HepG2 (cell line): ENCODE results near the gene ATXN7L2. TPM values are rescaled to one million over a fixed set of nuclear protein-coding genes. Genes with fewer than 3 reads are reported as not detected.
A peak's percentile ranks its signal among the peaks of the same experiment; 100 is the strongest.

Experiments
- EED ChIP-seq: sonication (generic); formaldehyde crosslinking; IDR thresholded peaks from 2 replicates; pipeline ENCODE4 v1.5.0; 2020; ENCODE audit warnings: mild to moderate bottlenecking, missing genetic modification reagents
- EHMT2 ChIP-seq: fragments of 200-600 bp; sonication (generic); IDR thresholded peaks from 2 replicates; pipeline ENCODE4 v1.7.0; 2017; ENCODE audit warnings: antibody characterized with exemption, low read depth, low read length, borderline replicate concordance
- HOMEZ ChIP-seq: IDR thresholded peaks from 2 replicates; pipeline ENCODE4 v1.6.1; 2016; ENCODE audit warnings: low read depth
- KDM2A ChIP-seq: sonication (generic); formaldehyde crosslinking; IDR thresholded peaks from 2 replicates; pipeline ENCODE4 v1.4.0; 2020; ENCODE audit warnings: low read depth, missing genetic modification reagents, borderline replicate concordance
- MBD4 ChIP-seq: IDR thresholded peaks from 2 replicates; pipeline ENCODE4 v1.6.1; 2012; ENCODE audit warnings: low read length, inconsistent platforms, borderline replicate concordance
- RARG ChIP-seq: sonication (generic); formaldehyde crosslinking; IDR thresholded peaks from 2 replicates; pipeline ENCODE4 v1.4.0; 2020; ENCODE audit warnings: low read depth, mild to moderate bottlenecking, missing genetic modification reagents
- RNF219 ChIP-seq: sonication (generic); formaldehyde crosslinking; IDR thresholded peaks from 2 replicates; pipeline ENCODE4 v1.5.0; 2020; ENCODE audit warnings: mild to moderate bottlenecking, missing genetic modification reagents
- SRSF1 ChIP-seq: fragments of 200-400 bp; formaldehyde crosslinking; optimal IDR thresholded peaks from 2 replicates; pipeline ENCODE3; 2017; ENCODE audit warnings: mild to moderate bottlenecking, low read depth, low read length, moderate library complexity
- ZBTB14 ChIP-seq: sonication (generic); formaldehyde crosslinking; IDR thresholded peaks from 2 replicates; pipeline ENCODE4 v1.4.0; 2020; ENCODE audit warnings: missing genetic modification reagents
- ZHX2 ChIP-seq, 2 experiments: sonication (generic) in 1 of 2; formaldehyde crosslinking in 1 of 2; IDR thresholded peaks; 2 replicates each; pipeline versions ENCODE4 v1.6.1 to v1.9.0; 2014 to 2022; ENCODE audit warnings: antibody characterized with exemption in 1 of 2, borderline replicate concordance in 1 of 2, inconsistent platforms in 1 of 2, low read depth in 1 of 2, missing genetic modification reagents in 1 of 2
- ZNF333 ChIP-seq: sonication (generic); formaldehyde crosslinking; IDR thresholded peaks from 2 replicates; pipeline ENCODE4 v1.4.0; 2020; ENCODE audit warnings: mild to moderate bottlenecking, missing genetic modification reagents, borderline replicate concordance
- polyA plus RNA-seq, 8 experiments: library from polyadenylated mRNA; depleted of rRNA in 3 of 8; stranded (reverse) in 7 of 8; unstranded in 1 of 8; fragments of >200 nt; fragmentation: Illumina TruSeq in 4 of 8; extraction: Trizol in 4 of 8; gene quantifications; 2 replicates each; pipeline versions ENCODE4 v1.2.1 to v1.2.3, GENCODE V29; 2011 to 2016; ENCODE audit warnings: low read depth in 4 of 8, missing spikeins in 1 of 8, mixed read lengths in 1 of 8; ENCODE audit not compliant: insufficient read depth in 1 of 8
- total RNA-seq, 5 experiments: library from RNA; depleted of rRNA; stranded (reverse); fragments of >200 nt; fragmentation: Illumina TruSeq; extraction: Trizol; gene quantifications; 2 replicates each; pipeline ENCODE4 v1.2.3, GENCODE V29; 2016; ENCODE audit warnings: low read depth in 1 of 5
- TF ChIP-seq, protein P1 (sequence below): sonication (generic); formaldehyde crosslinking; IDR thresholded peaks from 2 replicates; pipeline ENCODE4 v1.5.0; 2020; ENCODE audit warnings: mild to moderate bottlenecking, missing genetic modification reagents
- TF ChIP-seq, protein P2 (sequence below): sonication (generic); formaldehyde crosslinking; IDR thresholded peaks from 2 replicates; pipeline ENCODE4 v1.4.0; 2020; ENCODE audit warnings: missing genetic modification reagents

Gene ATXN7L2
- total and polyA plus RNA-seq, 2 of the 13 experiments (the other 11 are each of a cell fraction or from before 2014, with no cell fraction given): 2.7 to 2.8 TPM

DNA sequence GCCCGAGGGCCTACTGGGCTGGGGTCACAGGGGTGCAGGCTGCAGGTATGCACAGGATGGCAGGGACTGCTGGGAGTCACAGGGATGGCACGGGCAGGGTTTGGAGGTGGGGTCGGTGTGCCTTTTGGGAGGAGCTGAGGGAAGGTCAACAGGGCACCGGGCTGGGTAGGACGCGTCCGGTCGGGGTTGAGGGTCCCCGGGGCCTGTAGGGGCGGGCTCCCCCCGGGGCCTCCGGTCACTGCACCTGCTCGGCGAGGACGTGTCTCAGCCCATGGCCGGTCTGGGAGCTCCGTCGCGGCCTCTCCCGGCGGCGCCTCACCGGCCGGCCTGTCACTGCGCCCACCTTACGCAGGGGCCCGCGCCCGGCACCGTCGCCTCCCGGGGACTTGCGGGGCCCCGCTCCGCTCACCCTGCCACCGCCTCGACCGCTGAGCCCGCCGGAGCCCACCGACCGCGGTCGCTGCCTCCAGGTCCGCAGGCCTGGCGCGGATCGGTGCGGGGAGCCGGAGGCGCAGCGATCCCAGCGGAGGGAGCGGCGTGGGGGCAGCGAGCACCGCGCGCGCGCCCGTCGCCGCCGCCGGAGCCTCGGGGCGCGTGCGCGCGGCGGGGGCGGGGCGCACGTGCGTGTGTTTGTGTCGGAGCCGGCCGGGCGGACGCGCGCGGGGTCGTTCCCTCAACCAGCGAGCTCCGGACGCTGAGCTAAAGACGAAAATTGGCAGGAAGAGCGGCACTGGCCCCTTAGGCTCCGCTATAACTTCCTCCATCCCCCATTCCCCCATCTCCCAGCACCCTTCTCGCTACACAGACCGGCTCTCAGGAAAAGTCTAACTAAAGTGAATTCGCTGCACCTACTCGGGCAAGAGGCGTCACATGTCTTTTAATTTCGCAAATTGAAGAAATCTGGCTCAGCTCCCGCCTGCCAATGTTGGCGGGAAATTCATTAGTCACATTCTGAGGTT is 25.8 kb downstream of the ATXN7L2 start, which contains the start of gene AMIGO1 (continued):
- TF ChIP-seq ZHX2 (IDR thresholded peaks at IDR 0.05; ENCODE audit: low read depth) (no peak), ZHX2 (CRISPR knock-in tag; IDR thresholded peaks at IDR 0.05; ENCODE audit: borderline replicate concordance) (no peak), ZNF333 (CRISPR knock-in tag) (no peak), RARG (CRISPR knock-in tag) (no peak), EED (CRISPR knock-in tag) (no peak), HOMEZ (no peak), EHMT2 (no peak), KDM2A (no peak), RNF219 (CRISPR knock-in tag) (no peak), ZBTB14 (CRISPR knock-in tag) (peak; percentile 89), SRSF1 (no peak), MBD4 (no peak)
- TF ChIP-seq, protein P1, sequence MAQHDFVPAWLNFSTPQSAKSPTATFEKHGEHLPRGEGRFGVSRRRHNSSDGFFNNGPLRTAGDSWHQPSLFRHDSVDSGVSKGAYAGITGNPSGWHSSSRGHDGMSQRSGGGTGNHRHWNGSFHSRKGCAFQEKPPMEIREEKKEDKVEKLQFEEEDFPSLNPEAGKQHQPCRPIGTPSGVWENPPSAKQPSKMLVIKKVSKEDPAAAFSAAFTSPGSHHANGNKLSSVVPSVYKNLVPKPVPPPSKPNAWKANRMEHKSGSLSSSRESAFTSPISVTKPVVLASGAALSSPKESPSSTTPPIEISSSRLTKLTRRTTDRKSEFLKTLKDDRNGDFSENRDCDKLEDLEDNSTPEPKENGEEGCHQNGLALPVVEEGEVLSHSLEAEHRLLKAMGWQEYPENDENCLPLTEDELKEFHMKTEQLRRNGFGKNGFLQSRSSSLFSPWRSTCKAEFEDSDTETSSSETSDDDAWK: no peak
- TF ChIP-seq, protein P2, sequence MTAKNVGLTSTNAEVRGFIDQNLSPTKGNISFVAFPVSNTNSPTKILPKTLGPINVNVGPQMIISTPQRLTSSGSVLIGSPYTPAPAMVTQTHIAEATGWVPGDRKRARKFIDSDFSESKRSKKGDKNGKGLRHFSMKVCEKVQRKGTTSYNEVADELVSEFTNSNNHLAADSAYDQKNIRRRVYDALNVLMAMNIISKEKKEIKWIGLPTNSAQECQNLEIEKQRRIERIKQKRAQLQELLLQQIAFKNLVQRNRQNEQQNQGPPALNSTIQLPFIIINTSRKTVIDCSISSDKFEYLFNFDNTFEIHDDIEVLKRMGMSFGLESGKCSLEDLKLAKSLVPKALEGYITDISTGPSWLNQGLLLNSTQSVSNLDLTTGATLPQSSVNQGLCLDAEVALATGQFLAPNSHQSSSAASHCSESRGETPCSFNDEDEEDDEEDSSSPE (CRISPR knock-in tag): no peak; the same call in 1 of the 2 replicates
